ENCODE results near the gene MAGI1.

GRCh38 chr3:65413891-65414290, 624.8 kb downstream of the MAGI1 start:
- TF ChIP-seq CTCF (IDR thresholded peaks at IDR 0.05) (no peak), POLR2A (IDR thresholded peaks at IDR 0.05) (no peak)

Data from lower leg skin (tissue), 3 donors.